ENCODE data around the gene ZC3H12D.

The ZC3H12D gene

DNA sequence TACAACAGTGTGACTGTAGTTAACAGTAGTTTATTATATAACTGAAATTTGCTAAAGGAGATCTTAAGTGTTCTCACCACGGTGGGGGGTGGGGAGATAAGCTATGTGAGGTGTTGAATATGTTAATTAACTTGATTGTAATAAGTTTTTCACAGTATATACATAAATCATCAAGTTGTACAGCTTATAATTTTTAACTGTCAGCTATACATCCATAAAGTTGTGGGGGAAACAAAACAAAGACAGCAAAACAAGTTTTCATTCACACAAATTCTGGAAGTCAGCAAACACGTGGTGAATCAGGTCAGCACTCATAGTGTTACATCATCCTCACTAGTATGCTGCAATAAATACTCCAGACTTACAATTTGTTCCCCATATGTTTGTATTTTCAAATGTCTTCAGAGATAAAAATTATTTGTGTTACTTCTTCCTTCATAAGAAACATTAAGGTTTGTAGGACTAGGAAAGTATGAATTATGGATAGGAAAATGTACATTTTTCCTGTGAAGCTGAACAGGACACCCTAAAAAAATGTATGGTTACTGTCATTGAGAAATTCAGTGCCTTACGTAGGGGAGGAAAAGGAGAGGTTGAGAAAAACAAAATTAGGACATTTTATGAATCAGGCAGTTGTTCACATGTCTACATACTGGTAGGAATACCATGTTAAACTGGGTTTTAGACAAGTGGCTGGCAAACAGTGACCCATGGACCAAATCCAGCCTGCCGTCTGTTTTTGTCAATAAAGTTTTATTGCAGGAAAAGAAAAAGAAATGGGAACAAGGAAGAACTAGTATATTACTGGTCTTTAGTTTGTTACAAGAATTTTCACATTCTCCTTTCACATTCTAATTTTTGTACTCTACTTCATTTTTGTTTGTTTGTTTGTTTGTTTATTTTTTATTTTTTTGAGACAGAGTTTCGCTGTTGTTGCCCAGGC lies 78.7 kb downstream of the ZC3H12D start:
- no peak for DNase-seq

DNA sequence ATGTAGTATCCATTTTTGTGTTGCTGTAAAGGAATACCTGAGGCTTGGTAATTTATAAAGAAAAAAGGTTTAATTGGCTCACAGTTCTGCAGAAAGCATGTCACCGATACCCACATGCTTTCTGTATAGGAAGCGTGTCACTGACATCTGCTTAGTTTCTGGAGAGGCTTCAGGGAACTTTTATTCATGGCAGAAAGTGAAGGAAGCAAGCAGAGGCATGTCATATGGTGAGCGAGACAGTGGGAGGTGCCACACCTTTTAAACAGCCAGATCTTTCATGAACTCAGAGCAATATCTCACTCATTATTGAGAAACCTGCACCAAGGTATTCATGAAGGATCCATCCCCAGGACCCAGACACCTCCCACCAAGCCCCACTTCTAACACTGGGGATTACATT lies 81.3 kb downstream of the ZC3H12D start:
- no peak for DNase-seq

- DNase-seq: no peak
Measured at GRCh38 chr6:149400050-149400449, 84.8 kb downstream of the ZC3H12D start, which contains the start of gene SUMO4. TSS of gene SUMO4 (plus strand) at chr6:149400262. CDS start at chr6:149400392, 130 bp downstream.

DNA sequence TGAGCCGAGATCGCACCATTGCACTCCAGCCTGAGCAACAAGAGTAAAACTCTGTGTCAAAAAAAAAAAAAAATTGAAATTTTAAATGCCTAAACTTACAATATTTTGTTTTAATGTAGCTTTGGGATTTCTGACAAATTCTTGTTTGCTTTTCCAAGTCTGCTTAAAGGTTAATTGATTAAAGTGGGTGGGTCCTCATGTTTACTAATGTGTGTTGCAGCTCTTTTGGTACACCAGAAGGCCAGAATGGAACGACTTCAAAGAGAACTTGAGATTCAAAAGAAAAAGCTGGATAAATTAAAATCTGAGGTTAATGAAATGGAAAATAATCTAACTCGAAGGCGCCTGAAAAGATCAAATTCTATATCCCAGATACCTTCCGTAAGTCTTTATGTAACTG lies 87.4 kb downstream of the ZC3H12D start:
- DNase-seq: no peak
